Cardiac septum (tissue), 1 donor: ENCODE results near the gene COL27A1. TPM values are rescaled to one million over a fixed set of nuclear protein-coding genes. Genes with fewer than 3 reads are reported as not detected.
A peak's percentile ranks its signal among the peaks of the same experiment; 100 is the strongest.

Experiments used
- DNase-seq: peaks from one replicate; pipeline ENCODE4 v3.0.0-alpha.2; 2020; ENCODE audit warnings: low spot score
- intact Hi-C: fragments of 100-400 bp; cut with DNase I; formaldehyde crosslinking; loops from one replicate; pipeline ENCODE4 v1.14.0; 2022
- total RNA-seq: library from RNA; stranded (reverse); fragmentation: NEBNext Ultra II Directional; extraction: Animal tissue kit (Norgen Biotek cat#: 25700); gene quantifications from one replicate; pipeline ENCODE4 v1.2.1, GENCODE V29; 2021
- donor health status: DM: no; HTN: no; CAD: no.

COL27A1 gene
- total RNA-seq, 1 donor from 2014 or later = 12.8 TPM

- intact Hi-C loops = no loop called here
- DNase-seq = no peak
Measured at GRCh38 chr9:114213566-114213965, 58.2 kb downstream of the COL27A1 start.

- DNase-seq = no peak
- intact Hi-C loops = no loop called here
Measured at GRCh38 chr9:114214181-114214580, 58.8 kb downstream of the COL27A1 start.

GRCh38 chr9:114214686-114215414 lies 59.5 kb downstream of the COL27A1 start:
- intact Hi-C loops = no loop called here
- no peak for DNase-seq

GRCh38 chr9:114216081-114216480 lies 60.7 kb downstream of the COL27A1 start:
- intact Hi-C loops = no loop called here
- peak; percentile 82 for DNase-seq

GRCh38 chr9:114216976-114217375 lies 61.6 kb downstream of the COL27A1 start:
- intact Hi-C loops = no loop called here
- no peak for DNase-seq

GRCh38 chr9:114218264-114219120 lies 63.2 kb downstream of the COL27A1 start:
- intact Hi-C loops = no loop called here
- no peak for DNase-seq

GRCh38 chr9:114220061-114220541 lies 64.8 kb downstream of the COL27A1 start:
- no peak for DNase-seq

GRCh38 chr9:114221706-114222465 lies 66.5 kb downstream of the COL27A1 start:
- DNase-seq = no peak
- intact Hi-C loops = no loop called here

More at GRCh38 chr9:114220061-114220541, 64.8 kb downstream of the COL27A1 start:
- intact Hi-C loops = no loop called here

GRCh38 chr9:114223564-114224246 lies 68.4 kb downstream of the COL27A1 start:
- no peak for DNase-seq
- intact Hi-C loops = no loop called here

- intact Hi-C loops = no loop called here
- DNase-seq = no peak
Measured at GRCh38 chr9:114224247-114224610, 68.9 kb downstream of the COL27A1 start.

- intact Hi-C loops = no loop called here
- DNase-seq = no peak
Measured at GRCh38 chr9:114225561-114226212, 70.3 kb downstream of the COL27A1 start.

- no peak for DNase-seq
- intact Hi-C loops = no loop called here
Measured at GRCh38 chr9:114226246-114227055, 71.1 kb downstream of the COL27A1 start.

GRCh38 chr9:114227288-114228015 lies 72.1 kb downstream of the COL27A1 start:
- DNase-seq = no peak
- intact Hi-C loops = no loop called here

GRCh38 chr9:114228016-114228808 lies 72.9 kb downstream of the COL27A1 start:
- no peak for DNase-seq
- intact Hi-C loops = no loop called here

GRCh38 chr9:114229295-114229694 lies 74.0 kb downstream of the COL27A1 start:
- intact Hi-C loops = no loop called here
- no peak for DNase-seq

- intact Hi-C loops = no loop called here
- no peak for DNase-seq
Measured at GRCh38 chr9:114230068-114230467, 74.7 kb downstream of the COL27A1 start.

- DNase-seq = no peak
Measured at GRCh38 chr9:114231273-114231672, 75.9 kb downstream of the COL27A1 start.

More at GRCh38 chr9:114231273-114231672, 75.9 kb downstream of the COL27A1 start:
- intact Hi-C loops = no loop called here
